ENCODE measurements around the gene ODAD2.

- TF ChIP-seq CTCF (IDR thresholded peaks at IDR 0.05; ENCODE audit: borderline replicate concordance, extremely low read depth, low read length, poor library complexity, severe bottlenecking), result no peak
- no peak for TF ChIP-seq EZH2 (IDR thresholded peaks at IDR 0.05; ENCODE audit: borderline replicate concordance, low read depth, low read length, severe bottlenecking)
Measured at GRCh38 chr10:27949528-27950241, 49.2 kb downstream of the ODAD2 start.

Data from DND-41 (cell line).